Stimulated activated CD8-positive, alpha-beta memory T cell treated with anti-CD3 and anti-CD28 coated beads, Interleukin-4, amount 100 ng/mL, for 48 hours (primary cell): ENCODE data around the gene ABTB2.
A peak's percentile ranks its signal among the peaks of the same experiment; 100 is the strongest.

ENCODE experiments used
- DNase-seq: peaks from one replicate; pipeline ENCODE4 v3.0.0-alpha.2; 2020

Gene ABTB2

DNA sequence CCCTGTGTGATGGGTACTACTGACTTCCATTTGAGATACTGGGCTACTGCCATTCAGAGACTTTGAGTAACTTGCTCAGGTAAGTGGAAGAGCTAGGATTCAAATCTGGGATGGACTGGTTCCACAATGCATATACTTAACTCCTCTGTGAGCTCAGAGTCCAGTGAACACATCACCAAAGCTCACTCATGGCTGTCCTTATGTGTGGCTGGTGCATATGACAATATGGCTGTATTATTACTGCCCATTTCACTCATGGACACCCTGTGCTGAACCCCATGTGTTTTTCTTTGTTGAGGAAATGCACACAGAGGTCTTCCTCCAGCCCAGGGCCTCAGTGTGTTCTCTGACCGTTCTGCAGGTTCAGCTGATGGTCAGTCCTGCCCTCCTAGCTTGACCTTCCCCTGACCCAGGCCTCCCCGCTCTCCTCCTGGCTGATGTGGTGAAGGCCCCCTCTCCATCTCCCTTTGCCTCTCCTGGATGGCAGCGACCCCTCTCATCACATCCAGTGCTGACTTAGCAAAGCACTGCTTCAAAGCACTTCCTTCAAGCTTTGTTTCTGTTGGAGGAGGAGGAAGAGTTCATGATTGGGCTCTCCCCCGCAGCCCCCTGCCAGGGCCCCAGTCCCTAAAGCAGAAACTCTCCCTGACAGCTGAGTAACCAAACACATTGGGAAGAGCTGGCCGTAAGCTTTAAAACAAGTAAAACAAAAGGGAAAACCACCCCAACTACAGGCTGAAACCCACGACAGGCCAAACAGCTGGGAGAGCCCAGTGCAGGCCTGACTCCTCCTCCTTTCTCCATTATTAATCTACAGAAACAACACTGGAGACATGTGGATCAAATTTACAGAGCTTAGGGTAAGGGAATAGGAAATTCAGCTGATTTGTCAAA, 151.2 kb downstream of the ABTB2 start:
- no peak for DNase-seq

DNA sequence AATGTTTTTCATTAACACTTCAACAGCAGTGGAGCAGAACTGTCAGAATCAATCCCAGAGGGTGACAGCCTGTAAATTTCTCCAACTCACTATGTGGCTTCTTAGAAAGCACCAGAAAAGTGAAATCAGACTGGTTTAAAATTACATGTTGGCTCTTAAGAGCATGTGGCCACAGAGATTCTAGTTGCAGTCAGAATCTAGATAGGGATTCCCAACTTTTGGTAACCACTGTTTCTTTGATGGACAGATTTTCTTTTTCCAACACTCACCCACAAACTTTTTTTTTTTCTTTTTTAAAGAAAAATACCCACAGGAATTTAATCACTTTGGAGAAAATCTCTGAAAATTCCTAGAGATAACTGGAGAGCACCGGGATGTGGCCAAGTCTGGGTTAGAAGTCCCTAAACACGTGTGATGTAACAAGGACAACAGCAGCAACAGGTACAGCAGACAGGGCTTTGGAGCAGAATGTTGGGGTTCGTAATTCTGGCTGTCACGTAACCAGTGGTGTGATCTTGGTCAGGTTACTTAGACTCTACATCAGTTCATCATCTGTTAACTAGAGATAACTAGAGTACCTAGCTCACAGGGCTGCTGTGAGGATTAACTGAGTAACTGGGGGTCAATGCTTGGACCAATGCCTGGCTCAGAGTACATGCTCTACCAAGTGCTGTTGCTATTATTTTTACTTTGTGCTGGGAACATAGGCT, 152.3 kb downstream of the ABTB2 start:
- DNase-seq, result no peak

DNA sequence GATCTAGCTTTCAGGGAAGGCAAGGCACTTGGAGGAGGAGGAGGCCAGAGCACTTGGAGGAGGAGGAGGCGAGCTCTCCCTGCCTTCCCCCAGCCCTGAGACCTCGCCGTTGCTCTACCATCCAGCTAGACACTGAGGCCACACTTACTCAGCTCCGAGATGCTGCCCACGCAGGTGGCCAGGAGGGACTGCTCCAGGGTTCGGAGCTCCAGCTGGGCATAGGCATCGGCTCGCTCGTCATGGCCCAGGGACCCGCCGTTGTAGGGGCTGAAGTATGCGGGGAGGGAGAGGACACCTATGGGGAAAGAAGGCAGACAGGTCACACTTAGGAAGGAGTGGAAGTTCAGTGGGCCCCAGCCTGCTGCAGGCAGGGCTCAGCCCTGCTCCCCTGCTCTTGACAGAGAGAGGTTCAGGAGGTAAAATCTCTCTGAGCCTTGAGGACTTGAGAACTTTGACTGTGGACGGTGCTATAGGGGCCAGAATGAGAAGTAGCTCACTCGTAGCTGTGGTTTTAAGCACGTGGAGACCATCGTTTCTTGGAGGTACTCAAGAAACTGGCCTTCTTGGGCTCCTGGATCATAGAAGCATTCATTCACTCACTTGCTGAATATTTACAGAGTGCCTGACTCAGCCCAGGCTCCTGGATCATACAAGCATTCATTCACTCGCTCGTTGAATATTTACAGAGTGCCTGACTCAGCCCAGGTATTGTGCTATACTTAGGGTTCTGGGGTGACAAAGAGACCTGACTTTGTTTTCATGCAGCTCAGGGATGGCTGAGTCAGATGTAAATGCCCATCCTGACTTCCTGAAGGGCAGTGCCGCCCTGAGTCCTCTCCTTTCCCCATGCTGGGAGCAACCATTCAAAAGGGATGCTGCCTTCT, 153.2 kb downstream of the ABTB2 start:
- no peak for DNase-seq

DNA sequence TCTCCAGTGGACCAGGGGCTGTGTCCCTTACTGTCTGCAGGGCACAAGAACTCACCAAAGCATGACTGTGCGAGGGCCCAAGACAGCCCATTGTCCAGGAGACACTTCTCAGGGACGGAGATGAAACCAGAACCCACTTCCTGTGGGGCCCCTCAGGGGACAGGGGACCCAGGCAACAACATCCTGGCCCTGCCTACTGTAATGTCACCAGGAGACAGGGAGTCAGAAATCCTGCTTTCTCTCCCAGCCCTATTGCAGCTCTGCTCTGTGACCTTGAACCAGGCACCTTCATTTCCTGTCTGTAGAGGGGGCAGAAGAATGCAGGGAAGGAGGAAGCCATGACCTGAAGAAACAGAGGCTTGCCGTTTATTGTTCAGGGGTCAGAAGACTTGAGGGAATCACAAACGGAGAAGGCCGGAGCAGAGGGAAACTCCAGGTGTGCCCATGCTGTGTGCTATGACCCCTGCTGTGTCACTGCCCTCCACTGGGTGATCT, 154.4 kb downstream of the ABTB2 start:
- DNase-seq, result no peak

DNA sequence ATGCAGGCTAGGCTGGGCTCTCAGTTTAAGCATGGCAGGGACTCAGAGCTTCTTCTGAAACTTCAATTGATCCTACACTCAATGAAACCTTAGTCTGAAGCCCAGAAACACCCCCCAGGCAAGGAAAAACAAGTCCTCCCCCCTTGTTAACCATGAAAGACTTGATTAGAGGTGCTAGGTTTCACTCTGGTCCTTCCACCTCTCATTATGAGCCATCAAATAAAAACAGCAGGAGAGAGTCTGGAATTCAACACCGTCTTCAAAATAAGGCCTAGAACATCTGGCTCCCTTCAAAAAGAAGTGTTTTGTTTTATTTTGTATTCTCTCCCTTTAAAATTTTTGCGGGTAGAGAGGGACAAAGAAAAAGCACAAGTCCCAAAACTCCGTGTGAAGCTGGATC, 156.7 kb downstream of the ABTB2 start:
- no peak for DNase-seq

DNA sequence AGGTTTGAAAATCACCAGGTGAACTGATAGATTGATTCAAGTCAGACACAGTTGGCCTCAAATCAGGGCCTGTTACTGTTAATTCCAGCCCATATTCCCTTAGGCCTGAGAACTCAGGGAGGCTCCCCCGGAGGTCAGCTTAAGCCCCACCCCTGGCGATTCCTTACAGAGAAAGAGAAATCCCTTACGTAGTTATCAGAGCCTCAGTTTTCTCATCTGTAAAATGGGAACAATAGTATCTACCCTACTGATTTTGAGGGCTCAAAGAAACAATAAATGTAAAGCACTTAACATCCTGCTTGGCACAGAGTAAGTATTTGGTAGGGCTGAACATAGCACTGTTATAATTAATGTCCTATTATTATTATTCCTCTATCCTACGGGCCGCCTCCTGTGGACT, 158.3 kb downstream of the ABTB2 start:
- DNase-seq, result no peak

DNA sequence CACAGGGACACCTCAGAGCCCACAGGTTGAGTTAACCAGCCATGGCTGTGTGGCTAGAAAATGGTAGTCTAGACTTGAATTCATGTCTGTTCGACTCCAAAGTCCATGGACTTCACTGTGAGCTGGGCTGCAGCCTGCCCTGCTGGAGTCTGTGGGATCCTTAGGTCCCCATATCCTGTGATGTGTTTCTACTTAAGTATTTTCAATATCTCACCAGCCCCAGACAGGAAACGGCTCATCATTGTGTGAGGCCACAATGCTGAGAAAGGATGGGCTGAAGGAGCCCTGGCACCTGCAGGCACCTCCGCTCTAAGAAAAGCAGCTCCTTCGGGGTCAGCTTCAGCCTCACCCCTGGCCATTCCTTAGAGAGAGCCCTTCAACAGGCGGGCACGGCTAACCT, 159.3 kb downstream of the ABTB2 start:
- no peak for DNase-seq

DNA sequence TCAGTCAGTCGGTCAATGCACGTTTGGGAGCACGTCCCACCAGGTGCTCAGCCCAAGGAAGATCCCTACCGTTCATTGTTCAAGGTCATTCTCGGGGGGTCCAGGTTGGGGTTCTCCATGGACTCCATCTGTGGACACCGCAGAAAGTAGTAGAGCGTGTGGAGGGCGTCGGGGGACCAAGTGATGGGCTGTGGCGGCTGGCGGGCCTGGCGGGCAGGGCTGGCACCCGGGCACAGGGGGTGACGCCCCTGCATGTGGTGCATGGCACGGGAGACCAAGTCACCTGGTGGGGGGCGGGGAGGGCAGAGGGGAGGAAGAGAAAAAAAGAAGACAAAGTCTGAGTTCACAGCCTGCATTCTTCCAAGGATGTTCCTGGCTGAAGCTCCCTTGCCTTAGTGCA, 160.6 kb downstream of the ABTB2 start:
- DNase-seq, result no peak

DNA sequence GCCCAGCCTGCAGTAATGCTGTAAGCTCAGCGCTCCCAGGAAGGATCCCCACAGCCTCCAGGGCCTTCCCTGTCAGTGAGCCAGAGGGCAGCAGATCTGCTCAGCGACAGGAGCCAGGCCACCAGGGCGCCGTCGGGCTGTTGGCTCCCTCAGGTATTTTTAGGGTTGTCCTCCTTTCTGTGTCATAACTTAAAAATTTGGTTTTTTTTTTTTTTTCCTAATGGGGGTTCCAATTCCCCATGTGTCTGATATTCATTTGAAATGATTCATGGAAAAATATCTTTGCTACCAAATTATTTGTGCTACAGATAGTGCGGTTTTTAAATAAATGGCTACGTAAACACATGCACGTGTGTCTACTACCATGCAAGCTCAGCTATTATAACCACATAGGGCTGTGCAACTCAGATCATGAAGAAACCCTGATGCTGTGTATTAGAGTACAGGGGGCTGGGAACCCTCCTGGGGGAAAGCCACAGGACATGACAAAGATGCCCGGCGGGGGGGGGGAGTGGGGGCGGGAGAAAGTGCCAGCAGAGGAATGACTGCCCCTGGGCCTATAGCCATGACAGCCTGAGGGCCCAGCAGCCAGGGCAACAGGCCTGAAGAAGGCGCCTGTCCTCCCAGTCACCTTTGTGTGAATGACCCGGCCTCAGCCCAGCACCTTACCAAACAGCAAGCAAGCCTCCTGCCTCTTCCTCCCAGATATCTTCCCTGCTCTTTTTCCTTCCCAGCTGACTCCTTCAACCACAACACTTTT, 163.1 kb downstream of the ABTB2 start:
- DNase-seq, result no peak

DNA sequence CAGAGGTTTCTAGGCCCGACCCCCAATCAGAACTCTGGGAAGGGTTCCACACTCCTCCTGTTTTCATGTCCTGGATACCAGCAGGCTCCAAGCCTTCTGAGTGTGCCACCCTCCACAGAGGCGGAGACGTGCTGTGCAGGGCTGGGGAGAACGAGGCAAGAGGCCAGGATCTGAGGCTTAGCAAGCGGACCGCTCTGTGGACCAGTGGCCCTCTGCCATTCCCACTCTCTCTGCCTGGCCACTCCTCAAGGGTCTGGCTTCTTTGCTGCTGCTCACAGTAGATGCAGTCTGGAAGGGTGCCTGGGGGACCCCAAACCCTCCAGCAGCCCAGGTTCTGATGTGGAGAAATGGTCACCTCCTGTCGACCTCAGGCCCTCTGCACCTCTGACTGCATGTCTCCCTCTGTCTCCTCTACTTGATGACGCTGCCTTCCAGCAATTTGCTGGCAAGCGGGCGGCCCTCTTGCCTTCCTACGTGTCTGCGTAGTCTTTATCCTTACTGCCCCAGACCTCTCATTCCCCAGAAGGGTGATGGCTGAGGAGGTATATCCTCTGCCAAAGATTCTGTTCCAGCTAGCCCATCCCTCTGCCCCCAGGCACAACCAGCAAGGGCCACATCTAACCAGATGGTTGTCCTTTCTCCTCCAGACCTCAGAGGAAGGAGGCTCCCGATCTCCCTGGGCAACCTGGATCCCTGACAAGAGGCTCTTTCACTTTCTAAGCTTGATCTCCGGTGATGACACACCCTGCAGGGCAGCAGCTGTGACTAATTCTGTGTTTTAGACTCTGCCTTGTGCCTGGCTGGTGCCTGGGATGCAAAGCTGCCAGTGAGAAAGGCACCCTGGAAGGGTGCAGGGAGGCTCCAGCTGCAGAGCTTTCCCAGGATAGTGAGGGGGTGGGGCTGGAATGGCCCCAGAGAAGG, 165.1 kb downstream of the ABTB2 start:
- DNase-seq, result peak; percentile 40

DNA sequence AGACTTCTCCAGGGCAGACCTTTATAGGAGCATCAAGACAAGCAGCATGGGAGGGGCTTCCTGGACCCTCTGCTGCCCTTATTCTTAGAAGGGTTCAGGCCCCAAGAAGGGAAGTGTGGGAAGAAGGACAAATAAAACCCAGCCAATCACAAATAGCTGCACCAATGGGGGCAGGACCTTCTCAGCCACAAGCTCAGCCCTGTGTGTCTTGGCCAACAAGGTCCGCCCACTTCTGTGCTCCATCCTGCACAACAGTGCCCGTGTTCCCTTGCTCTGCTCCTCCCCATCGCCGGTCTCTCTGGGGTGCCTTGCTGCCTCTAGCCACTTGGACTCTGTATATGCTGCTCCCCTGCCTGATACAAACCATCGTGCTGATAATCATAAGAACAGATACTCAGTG, 166.2 kb downstream of the ABTB2 start:
- no peak for DNase-seq

DNA sequence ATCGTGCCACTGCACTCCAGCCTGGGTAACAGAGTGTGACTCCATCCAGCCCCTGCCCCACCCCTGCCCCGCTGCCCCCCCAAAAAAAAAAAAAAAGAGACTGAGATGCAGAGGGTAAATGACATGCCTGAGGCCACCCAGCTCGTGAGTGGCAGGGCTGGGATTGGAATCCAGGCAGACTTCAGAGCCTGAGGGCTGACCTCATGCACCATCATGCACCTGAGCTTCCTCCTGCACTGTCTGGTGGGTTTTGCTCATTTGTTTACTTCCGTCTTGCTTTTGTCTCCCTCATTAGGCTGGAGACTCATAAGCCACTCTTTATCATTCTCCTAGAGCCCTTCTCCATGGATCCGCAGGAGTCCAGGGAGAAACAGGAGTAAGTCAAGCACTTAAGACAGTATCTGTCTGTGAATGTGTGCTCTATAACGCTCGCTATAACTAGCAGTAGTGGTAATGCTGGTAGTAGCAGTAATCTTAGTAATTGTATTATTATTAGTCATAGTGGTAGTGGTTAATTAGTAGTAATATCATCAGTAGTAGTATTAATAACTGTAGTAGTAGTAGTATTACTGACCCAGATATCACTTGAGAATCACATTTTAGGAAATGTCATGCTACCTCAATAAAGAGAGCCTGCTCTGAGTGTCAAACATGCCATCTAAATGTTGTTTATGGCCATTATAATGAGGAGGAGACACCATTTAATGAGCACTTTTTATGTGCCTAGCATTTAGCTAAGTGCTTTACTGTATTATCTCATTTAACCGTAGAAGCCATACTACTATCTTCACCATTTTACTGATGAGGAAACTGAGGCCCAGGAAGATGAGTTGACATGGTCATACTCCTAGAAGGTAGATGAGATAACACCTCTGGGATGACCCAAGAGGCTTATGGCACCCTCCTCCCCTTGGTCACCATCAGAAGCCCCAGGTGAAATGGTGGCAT, 167.3 kb downstream of the ABTB2 start:
- no peak for DNase-seq

DNA sequence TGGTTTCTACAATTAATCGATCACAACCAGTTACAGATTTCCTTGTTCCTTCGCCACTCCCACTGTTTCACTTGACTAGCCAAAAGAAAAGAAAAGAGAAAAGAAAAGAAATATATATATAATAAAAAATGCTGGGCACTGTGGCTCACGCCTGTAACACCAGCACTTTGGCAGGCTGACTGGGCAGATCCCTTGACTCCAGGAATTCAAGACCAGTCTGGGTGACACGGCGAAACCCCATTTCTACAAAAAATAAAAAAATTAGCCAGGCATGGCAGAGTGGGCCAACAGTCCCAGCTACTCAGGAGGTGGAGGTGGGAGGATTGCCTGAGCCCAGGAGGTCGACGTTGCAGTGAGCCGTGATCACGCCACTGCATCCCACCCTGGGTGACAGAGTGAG, 168.6 kb downstream of the ABTB2 start:
- DNase-seq, result no peak

DNA sequence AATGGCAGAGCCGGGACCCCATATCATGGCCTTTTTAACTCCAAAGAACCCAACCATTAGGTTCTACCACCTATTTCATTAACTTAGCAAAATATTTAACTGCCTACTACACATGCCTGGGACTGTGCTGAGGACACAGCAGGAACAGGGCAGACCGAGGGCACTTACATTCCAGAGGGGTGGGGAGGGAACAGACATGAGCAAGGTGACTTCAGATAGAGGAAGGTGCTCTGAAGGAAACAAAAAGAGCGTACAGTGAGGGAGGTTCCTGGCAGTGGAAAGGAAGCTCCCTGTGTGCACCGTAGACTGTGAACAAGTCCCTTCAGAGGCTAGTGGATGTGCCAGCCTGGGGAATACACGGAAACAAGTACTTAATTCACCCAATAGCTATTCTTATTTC, 169.6 kb downstream of the ABTB2 start:
- no peak for DNase-seq

DNA sequence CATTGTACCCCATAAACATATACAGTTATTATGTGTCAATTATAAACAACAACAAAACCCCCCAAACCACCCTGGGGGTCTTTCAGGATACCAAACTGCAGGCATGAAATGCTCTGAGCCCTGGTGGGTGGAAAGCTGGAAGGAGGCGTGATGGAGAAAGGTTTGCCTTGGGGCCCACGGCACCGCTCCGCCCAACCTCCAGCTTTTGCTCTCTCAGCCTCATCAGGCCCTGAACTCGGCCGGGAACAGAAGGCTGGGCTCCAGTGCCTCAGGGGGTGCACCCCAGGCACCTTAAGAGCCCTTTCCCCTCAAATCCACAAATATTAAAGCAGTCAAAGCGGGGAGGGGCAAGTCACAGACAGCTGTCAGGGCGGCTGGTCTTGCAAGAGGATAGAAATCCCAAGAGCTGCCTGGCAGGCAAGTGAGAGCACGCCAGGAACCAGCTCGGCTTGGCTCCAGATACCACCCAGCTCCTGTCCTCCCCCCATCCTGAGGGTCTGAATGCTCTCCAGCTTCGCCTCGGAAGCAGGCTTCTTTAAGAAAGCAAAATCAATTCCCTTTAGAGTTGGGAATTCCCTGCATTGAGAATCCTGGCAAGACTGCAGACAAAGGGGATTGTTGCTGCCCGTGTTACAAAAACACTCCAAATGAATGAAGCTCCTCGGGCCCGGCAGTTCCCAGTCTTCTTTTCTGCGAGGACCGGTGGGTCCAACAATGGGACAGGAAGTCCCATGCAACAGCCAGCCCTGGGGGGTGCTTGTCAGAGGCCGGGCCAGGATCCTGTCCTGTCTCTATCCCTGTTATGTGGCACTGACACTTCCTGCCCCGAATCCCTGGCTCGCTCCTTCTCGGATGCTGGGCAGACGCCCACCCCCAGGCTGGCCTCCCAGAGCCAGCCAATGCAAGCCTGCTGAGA, 171.6 kb downstream of the ABTB2 start:
- DNase-seq, result no peak

DNA sequence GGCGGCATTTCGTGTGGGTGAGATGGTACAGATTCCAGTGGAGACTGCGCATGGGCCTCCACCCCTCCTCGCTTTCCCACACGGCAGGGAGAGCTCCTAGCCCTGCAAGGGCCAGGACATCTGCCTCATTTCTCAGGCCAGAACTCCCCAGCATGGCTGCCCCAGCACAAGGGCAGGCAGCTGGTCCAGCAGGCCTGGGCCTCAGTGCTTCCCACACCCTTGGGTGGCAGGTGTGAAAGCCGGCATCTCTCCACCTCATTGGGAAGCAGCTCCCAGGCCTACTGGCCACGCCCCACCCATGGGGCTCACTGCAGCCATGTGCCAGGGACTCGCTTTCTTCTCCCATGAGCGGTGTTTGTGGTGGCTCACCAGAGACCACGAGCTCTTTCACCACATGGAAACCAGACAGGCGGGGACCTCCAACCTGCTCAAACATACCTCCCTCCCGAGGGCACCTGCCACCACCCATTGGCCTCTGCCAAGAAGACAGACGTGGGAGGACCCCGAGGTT, 173.2 kb downstream of the ABTB2 start:
- DNase-seq, result no peak

DNA sequence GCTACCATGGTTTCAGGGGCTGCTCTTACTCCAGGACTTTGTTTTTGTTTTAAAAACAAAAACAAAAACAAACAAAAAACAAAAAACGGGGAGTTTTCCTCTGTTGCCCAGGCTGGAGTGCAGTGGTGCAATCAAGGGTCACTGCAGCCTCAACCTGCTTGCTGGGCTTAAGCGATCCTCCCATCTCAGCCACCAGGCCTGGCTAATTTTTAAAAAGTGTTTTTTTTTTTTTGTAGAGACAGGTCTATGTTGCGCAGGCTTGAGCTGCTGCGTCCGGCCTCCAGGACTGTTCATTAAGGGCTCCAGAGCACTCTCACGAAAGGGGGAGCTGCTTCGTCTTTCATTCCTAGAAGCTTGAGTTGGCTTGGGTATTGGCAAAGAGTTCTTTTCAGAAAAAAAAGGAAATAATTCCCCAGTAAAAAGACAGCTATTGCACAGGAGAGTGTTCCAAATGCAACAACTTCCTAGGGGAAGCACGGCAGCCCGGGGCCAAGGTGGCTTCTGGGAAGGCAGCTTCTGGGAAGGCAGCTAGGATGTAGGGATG, 173.9 kb downstream of the ABTB2 start:
- no peak for DNase-seq

DNA sequence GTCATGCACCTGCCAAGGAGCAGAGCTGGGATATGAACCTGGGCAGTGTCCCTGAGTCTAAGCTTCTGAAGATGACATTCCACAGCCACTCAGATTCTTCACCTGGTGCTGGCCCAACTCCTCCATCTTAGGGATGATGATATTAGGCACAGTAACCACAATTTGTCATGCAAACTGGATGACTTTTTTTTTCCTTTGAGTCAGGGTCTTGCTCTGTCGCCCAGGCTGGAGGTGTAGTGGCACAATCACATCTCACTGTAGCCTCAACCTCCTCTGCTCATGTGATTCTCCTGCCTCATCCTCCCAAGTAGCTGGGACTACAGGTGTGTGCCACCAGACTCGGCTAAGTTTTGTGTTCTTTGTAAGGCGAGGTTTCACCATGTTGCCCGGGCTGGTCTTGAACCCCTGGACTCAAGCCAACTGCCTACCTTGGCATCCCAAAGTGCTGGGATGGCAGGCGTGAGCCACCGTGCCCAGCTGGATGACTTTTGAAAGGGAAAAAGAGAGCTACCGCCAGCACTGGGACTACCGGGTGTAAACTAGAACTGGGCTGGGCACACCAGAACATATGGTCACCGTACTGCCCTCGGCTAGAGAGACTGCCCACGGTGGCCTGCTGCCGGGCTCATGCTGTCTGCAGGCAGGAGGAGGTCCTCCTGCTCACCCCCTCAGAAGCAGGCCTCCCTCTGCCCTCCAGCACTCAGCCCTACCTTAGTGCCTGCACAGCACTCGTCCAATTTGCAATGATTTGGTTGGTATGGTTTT, 174.7 kb downstream of the ABTB2 start:
- DNase-seq, result no peak
